Lung (tissue), 12 donors: ENCODE results near the gene PKIB. TPM values are rescaled to one million over a fixed set of nuclear protein-coding genes. Genes with fewer than 3 reads are reported as not detected.

Experiments
- ATAC-seq: fragments of 200-7000 bp; cut with Tn5 transposase; one replicate; pipeline ENCODE4 v1.9.1; 2020; ENCODE audit warnings: moderate number of reproducible peaks; ENCODE audit not compliant: insufficient read depth, low FRiP score
- DNase-seq, 3 donors: peaks; one replicate each; pipeline ENCODE4 v3.0.0-alpha.2; 2013 to 2017
- H3K27ac ChIP-seq, 2 donors: one replicate each; pipeline ENCODE4 v1.5.1; 2013; ENCODE audit warnings: mild to moderate bottlenecking in 2 of 2, moderate library complexity in 2 of 2, control low read depth in 1 of 2, inconsistent platforms in 1 of 2, low read depth in 1 of 2, low read length in 1 of 2
- H3K27me3 ChIP-seq, 3 donors: one replicate each; pipeline ENCODE4 v1.5.1; 2013; ENCODE audit warnings: low read length in 2 of 3; ENCODE audit not compliant: control insufficient read depth in 3 of 3, insufficient read depth in 3 of 3
- H3K36me3 ChIP-seq, 4 donors: one replicate each; pipeline ENCODE4 v1.5.1; 2013; ENCODE audit warnings: low read length in 4 of 4, mild to moderate bottlenecking in 1 of 4, moderate library complexity in 1 of 4; ENCODE audit not compliant: control insufficient read depth in 4 of 4, insufficient read depth in 4 of 4
- H3K4me1 ChIP-seq, 5 donors: one replicate each; pipeline ENCODE4 v1.5.1; 2013; ENCODE audit warnings: low read length in 5 of 5, mild to moderate bottlenecking in 2 of 5, moderate library complexity in 1 of 5; ENCODE audit not compliant: control insufficient read depth in 5 of 5, insufficient read depth in 5 of 5
- H3K4me3 ChIP-seq: one replicate; pipeline ENCODE4 v1.5.1; 2013; ENCODE audit warnings: mild to moderate bottlenecking, control low read depth, moderate library complexity
- H3K9ac ChIP-seq, 2 donors: one replicate each; pipeline ENCODE4 v1.5.1; 2013; ENCODE audit warnings: low read length in 2 of 2, control low read depth in 1 of 2; ENCODE audit not compliant: insufficient read depth in 1 of 2
- H3K9me3 ChIP-seq, 4 donors: one replicate each; pipeline ENCODE4 v1.5.1; 2013; ENCODE audit warnings: low read length in 3 of 4, mild to moderate bottlenecking in 1 of 4, moderate library complexity in 1 of 4; ENCODE audit not compliant: control insufficient read depth in 4 of 4, insufficient read depth in 3 of 4
- WGBS, 2 donors: extraction: QIAGEN DNeasy Blood & Tissue Kit; methylation state at CpG; one replicate each; pipeline ENCODE4 v1.1.7; 2013; 5-methylcytosine and 5-hydroxymethylcytosine counted together
- polyA plus RNA-seq, 2 donors: library from polyadenylated mRNA; stranded (reverse); fragments of 200-250 nt; gene quantifications; one replicate each; pipeline ENCODE4 v1.2.1, GENCODE V29; 2013
- total RNA-seq, 2 donors: library from RNA; depleted of rRNA in 1 of 2; stranded (reverse); fragments of >200 nt in 1 of 2; gene quantifications; one replicate each; pipeline ENCODE4 v1.2.1, GENCODE V29; 2014 to 2021
- TF ChIP-seq, protein P1 (sequence below): IDR thresholded peaks from 2 replicates; pipeline ENCODE4 v1.5.1; 2012; ENCODE audit warnings: mild to moderate bottlenecking; ENCODE audit errors: control extremely low read depth, extremely low read depth
- donor health status: control.
- donor health status: control.
- donor health status: Bipolar disorder and iron deficiency.
- donor health status: healthy.
- donor health status: DM: yes; HTN: yes; CAD: no.

Gene PKIB
- total and polyA plus RNA-seq, 4 donors, result 3.0 to 7.4 (median 4.9) TPM

DNA sequence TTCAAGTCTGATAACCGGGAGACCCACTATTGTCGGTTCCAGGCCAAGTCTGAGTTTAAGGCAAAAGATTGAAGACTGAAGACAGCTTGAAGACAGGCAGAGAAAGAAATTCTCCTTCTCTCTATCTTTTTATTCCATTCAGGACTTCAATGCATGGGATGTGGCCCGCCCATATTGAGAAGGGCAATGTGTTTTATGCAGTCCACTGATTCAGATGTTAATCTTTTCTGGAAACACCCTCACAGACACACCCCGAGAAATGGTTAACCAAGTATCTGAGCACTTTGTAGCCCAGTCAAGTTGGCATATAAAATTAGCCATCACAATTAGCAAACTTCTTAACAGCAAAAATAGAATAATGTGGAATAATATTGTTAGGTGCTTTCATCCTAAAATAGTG, 93.9 kb downstream of the PKIB start:
- Histone ChIP-seq H3K27me3 (no peaks in the 10 kb centered on the region), H3K4me3 (no peak overlapping the region), H3K9me3 (peaks cover 0 to 4% (median 0%) of the 10 kb centered on the region in 4 donors), H3K27ac (no peak overlapping the region), H3K36me3 (no peaks in the 10 kb centered on the region), H3K4me1 (no peaks in the 10 kb centered on the region), H3K9ac (no peak overlapping the region)
- no peak for DNase-seq
- TF ChIP-seq, protein P1, sequence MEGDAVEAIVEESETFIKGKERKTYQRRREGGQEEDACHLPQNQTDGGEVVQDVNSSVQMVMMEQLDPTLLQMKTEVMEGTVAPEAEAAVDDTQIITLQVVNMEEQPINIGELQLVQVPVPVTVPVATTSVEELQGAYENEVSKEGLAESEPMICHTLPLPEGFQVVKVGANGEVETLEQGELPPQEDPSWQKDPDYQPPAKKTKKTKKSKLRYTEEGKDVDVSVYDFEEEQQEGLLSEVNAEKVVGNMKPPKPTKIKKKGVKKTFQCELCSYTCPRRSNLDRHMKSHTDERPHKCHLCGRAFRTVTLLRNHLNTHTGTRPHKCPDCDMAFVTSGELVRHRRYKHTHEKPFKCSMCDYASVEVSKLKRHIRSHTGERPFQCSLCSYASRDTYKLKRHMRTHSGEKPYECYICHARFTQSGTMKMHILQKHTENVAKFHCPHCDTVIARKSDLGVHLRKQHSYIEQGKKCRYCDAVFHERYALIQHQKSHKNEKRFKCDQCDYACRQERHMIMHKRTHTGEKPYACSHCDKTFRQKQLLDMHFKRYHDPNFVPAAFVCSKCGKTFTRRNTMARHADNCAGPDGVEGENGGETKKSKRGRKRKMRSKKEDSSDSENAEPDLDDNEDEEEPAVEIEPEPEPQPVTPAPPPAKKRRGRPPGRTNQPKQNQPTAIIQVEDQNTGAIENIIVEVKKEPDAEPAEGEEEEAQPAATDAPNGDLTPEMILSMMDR, result no peak
- ATAC-seq, result no peak
- WGBS, 2 donors, result 95% methylated on average over 4 of the region's 4 CpGs

DNA sequence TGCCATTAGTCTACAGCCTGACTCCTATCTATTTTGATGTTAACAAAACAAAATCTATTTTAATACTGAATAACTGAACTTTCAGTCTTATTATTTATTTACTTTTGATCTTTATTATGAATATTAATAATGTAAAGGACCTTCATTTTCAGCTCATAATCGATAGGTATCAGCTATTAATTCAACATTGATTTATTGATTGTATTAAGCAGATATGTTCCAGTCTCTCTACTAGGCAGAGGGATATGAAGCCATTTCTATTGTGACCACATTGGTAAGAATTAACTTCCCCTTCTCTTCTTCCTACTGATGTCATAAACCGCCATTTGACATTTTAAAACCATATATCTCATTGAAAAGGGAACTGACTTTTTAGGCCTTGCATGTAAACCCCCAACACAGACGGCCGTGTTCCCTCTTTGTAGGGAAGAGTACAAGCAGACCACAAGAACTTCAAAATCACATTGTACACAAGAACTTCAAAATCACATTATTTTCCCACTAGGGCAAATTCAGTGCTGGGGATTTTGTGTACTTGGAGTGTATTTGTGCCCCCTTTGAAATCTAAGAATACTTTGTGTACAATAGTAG, 99.8 kb downstream of the PKIB start:
- TF ChIP-seq, protein P1, result no peak
- no peak overlapping the region for H3K9ac ChIP-seq
- H3K4me3 ChIP-seq, result no peak overlapping the region
- H3K9me3 ChIP-seq, result no peaks in the 10 kb centered on the region
- H3K4me1 ChIP-seq, result no peaks in the 10 kb centered on the region
- peak in 1 of 3 donors; percentile 13 for DNase-seq
- H3K36me3 ChIP-seq, result no peaks in the 10 kb centered on the region
- 21 to 58% methylated on average over 4 of the region's 4 CpGs for WGBS, 2 donors
- no peaks in the 10 kb centered on the region for H3K27me3 ChIP-seq
- no peak overlapping the region for H3K27ac ChIP-seq
- peak; percentile 69 for ATAC-seq

DNA sequence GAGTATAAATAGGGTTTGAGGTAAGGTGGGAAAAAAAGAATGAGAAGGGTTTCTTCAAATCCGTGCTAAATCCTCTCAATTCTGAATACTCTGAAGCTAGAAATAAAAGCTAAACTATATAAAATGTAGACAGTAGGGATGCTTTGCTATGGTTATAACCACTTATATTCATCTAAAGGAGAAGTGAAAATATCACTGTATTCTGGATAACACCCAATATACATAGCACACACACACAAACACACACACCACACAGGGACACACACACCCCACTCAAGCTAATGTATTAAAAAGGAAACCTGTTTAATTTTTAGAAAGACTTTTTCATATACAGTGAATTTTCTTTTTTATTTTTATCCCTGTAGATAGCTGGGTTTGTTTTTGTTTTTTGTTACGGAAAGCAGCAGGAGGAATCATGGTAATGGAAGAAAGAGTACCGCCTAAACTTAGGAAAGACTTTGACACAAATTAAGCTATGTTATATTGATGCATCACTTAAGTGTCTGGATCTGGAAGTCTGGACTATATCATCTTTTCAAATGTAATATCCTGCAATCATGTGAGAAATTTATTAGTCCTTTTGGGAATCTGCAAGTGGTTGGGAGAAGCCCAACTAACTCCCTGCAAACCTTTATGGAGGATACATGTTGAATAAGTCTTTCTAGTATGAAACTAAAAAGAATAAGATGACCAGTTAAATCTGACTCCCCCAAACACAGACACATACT, 100.9 kb downstream of the PKIB start:
- WGBS, 2 donors, result 90 to 91% methylated on average over 3 of the region's 3 CpGs
- no peaks in the 10 kb centered on the region for H3K36me3 ChIP-seq
- no peaks in the 10 kb centered on the region for H3K27me3 ChIP-seq
- ATAC-seq, result no peak
- no peaks in the 10 kb centered on the region for H3K9me3 ChIP-seq
- TF ChIP-seq, protein P1, result no peak
- no peak overlapping the region for H3K9ac ChIP-seq
- no peak overlapping the region for H3K27ac ChIP-seq
- DNase-seq, result no peak
- no peaks in the 10 kb centered on the region for H3K4me1 ChIP-seq
- H3K4me3 ChIP-seq, result no peak overlapping the region
